Neural cell (in vitro differentiated cells): ENCODE results near the gene ALOX5AP. TPM values are rescaled to one million over a fixed set of nuclear protein-coding genes. Genes with fewer than 3 reads are reported as not detected.

Experiments
- H2AFZ ChIP-seq: fragments of 200-600, 300-800 bp; sonication (generic), shearing (Covaris generic); 2 replicates; pipeline ENCODE4 v1.6.0; 2014; ENCODE audit warnings: low read depth, mild to moderate bottlenecking, antibody characterized with exemption, low read length, moderate library complexity
- H3F3A ChIP-seq: fragments of 200-600 bp; shearing (Covaris generic); 2 replicates; pipeline ENCODE4 v1.6.1; 2016; ENCODE audit warnings: mild to moderate bottlenecking, moderate library complexity, mixed read lengths, antibody characterized with exemption, low read length; ENCODE audit not compliant: insufficient read depth, poor library complexity, severe bottlenecking
- H3K27ac ChIP-seq: fragments of 200-600, 300-800 bp; sonication (generic), shearing (Covaris generic); 2 replicates; pipeline ENCODE4 v1.5.1; 2014; ENCODE audit warnings: mild to moderate bottlenecking, low read length, moderate library complexity
- H3K27me3 ChIP-seq: fragments of 300-800, 200-600 bp; sonication (generic), shearing (Covaris generic); 2 replicates; pipeline ENCODE4 v1.6.0; 2014; ENCODE audit warnings: mild to moderate bottlenecking, low read depth, low read length, moderate library complexity; ENCODE audit not compliant: insufficient read depth
- H3K36me3 ChIP-seq: fragments of 300-800, 200-600 bp; sonication (generic), shearing (Covaris generic); 2 replicates; pipeline ENCODE4 v1.5.1; 2014; ENCODE audit warnings: mild to moderate bottlenecking, antibody characterized with exemption, low read length, moderate library complexity; ENCODE audit not compliant: insufficient read depth
- H3K4me2 ChIP-seq: fragments of 300-800, 200-600 bp; sonication (generic), shearing (Covaris generic); 2 replicates; pipeline ENCODE4 v1.6.0; 2014; ENCODE audit warnings: mild to moderate bottlenecking, low read length
- H3K4me3 ChIP-seq: fragments of 300-800, 200-600 bp; sonication (generic), shearing (Covaris generic); 2 replicates; pipeline ENCODE4 v1.5.1; 2014; ENCODE audit warnings: mild to moderate bottlenecking, low read length, moderate library complexity
- H3K79me2 ChIP-seq: fragments of 200-600 bp; shearing (Covaris generic); replicated peaks from 2 replicates; pipeline ENCODE4 v1.6.0; 2014; ENCODE audit warnings: mild to moderate bottlenecking, low read length, moderate library complexity; ENCODE audit not compliant: insufficient read depth
- H3K9ac ChIP-seq: fragments of 300-800, 200-600 bp; sonication (generic), shearing (Covaris generic); 2 replicates; pipeline ENCODE4 v1.6.1; 2016; ENCODE audit warnings: mild to moderate bottlenecking, low read length, mixed read lengths
- H3K9me2 ChIP-seq: fragments of 200-600 bp; shearing (Covaris generic); 2 replicates; pipeline ENCODE4 v1.6.1; 2016; ENCODE audit warnings: mild to moderate bottlenecking, low read length, mixed read lengths; ENCODE audit not compliant: insufficient read depth
- H3K9me3 ChIP-seq: fragments of 200-600, 300-800 bp; sonication (generic), shearing (Covaris generic); 2 replicates; pipeline ENCODE4 v1.6.1; 2016; ENCODE audit warnings: mild to moderate bottlenecking, mixed run types, low read length, moderate library complexity, mixed read lengths
- H4K20me1 ChIP-seq: fragments of 200-600 bp; shearing (Covaris generic); 2 replicates; pipeline ENCODE4 v1.6.1; 2016; ENCODE audit warnings: mild to moderate bottlenecking, mixed run types; ENCODE audit not compliant: insufficient read depth
- CTCF ChIP-seq: fragments of 450-650 bp; IDR thresholded peaks from 2 replicates; pipeline ENCODE4 v1.5.1; 2014; ENCODE audit warnings: antibody characterized with exemption, mild to moderate bottlenecking, moderate library complexity; ENCODE audit not compliant: poor library complexity, severe bottlenecking
- EP300 ChIP-seq: fragments of 450-650 bp; conservative IDR thresholded peaks from 2 replicates; pipeline ENCODE4 v1.6.1; 2014; ENCODE audit warnings: antibody characterized with exemption, mild to moderate bottlenecking, moderate library complexity; ENCODE audit not compliant: poor library complexity, severe bottlenecking
- MXI1 ChIP-seq: fragments of 450-650 bp; conservative IDR thresholded peaks from 2 replicates; pipeline ENCODE4 v1.6.1; 2014; ENCODE audit warnings: antibody characterized with exemption, mild to moderate bottlenecking; ENCODE audit not compliant: poor library complexity, severe bottlenecking
- POLR2AphosphoS5 ChIP-seq: IDR thresholded peaks from 2 replicates; pipeline ENCODE4 v1.6.1; 2012
- RAD21 ChIP-seq: fragments of 450-650 bp; conservative IDR thresholded peaks from 2 replicates; pipeline ENCODE4 v1.6.1; 2014; ENCODE audit warnings: antibody characterized with exemption, mild to moderate bottlenecking, moderate library complexity
- REST ChIP-seq: IDR thresholded peaks from 2 replicates; pipeline ENCODE4 v1.6.1; 2012; ENCODE audit warnings: borderline replicate concordance
- SMC3 ChIP-seq: fragments of 450-650 bp; conservative IDR thresholded peaks from 2 replicates; pipeline ENCODE4 v1.6.1; 2014; ENCODE audit warnings: antibody characterized with exemption, mild to moderate bottlenecking, moderate library complexity; ENCODE audit not compliant: poor library complexity
- polyA plus RNA-seq: library from polyadenylated mRNA; depleted of rRNA; stranded (reverse); fragments of >200 nt; gene quantifications from 2 replicates; pipeline ENCODE4 v1.2.3, GENCODE V29; 2014

The ALOX5AP gene
- polyA plus RNA-seq, 1 donor from 2014 or later: not detected

- no peaks in the 10 kb centered on the region for H3K79me2 ChIP-seq
- TF ChIP-seq RAD21: no peak
- TF ChIP-seq CTCF: no peak
- no peaks in the 10 kb centered on the region for H3K36me3 ChIP-seq
- H2AFZ ChIP-seq: no peak overlapping the region
- no peak overlapping the region for H3K27ac ChIP-seq
- no peaks in the 10 kb centered on the region for H3K9me3 ChIP-seq
- no peaks in the 10 kb centered on the region for H3K27me3 ChIP-seq
- H3K9ac ChIP-seq: no peak overlapping the region
- no peaks in the 10 kb centered on the region for H4K20me1 ChIP-seq
- H3K4me2 ChIP-seq: no peak overlapping the region
- H3F3A ChIP-seq: no peaks in the 10 kb centered on the region
- H3K4me3 ChIP-seq: no peak overlapping the region
- H3K9me2 ChIP-seq: no peaks in the 10 kb centered on the region
Measured at GRCh38 chr13:30785191-30785850, 50.0 kb downstream of the ALOX5AP start.

GRCh38 chr13:30786648-30787047, 51.3 kb downstream of the ALOX5AP start:
- Histone ChIP-seq H3K9me3 (no peaks in the 10 kb centered on the region), H3K9me2 (no peaks in the 10 kb centered on the region), H3F3A (no peaks in the 10 kb centered on the region), H4K20me1 (no peaks in the 10 kb centered on the region), H3K36me3 (no peaks in the 10 kb centered on the region), H3K27me3 (no peaks in the 10 kb centered on the region), H3K4me2 (no peak overlapping the region), H3K79me2 (no peaks in the 10 kb centered on the region), H3K27ac (no peak overlapping the region), H2AFZ (no peak overlapping the region), H3K4me3 (no peak overlapping the region), H3K9ac (no peak overlapping the region)
- no peak for TF ChIP-seq POLR2AphosphoS5
- no peak for TF ChIP-seq EP300

- peak overlapping the region; percentile 28 for H3K4me3 ChIP-seq
- no peaks in the 10 kb centered on the region for H3K9me2 ChIP-seq
- H3K4me2 ChIP-seq: peak overlapping the region; percentile 50
- no peaks in the 10 kb centered on the region for H3K79me2 ChIP-seq
- H3K9me3 ChIP-seq: no peaks in the 10 kb centered on the region
- H3K27ac ChIP-seq: peak overlapping the region; percentile 42
- H3K9ac ChIP-seq: no peak overlapping the region
- no peaks in the 10 kb centered on the region for H4K20me1 ChIP-seq
- H2AFZ ChIP-seq: no peak overlapping the region
- H3K36me3 ChIP-seq: no peaks in the 10 kb centered on the region
- TF ChIP-seq POLR2AphosphoS5 (no peak), RAD21 (peak; percentile 31), EP300 (peak; percentile 40), CTCF (no peak), REST (peak; percentile 92), SMC3 (peak; percentile 44), MXI1 (no peak)
- no peaks in the 10 kb centered on the region for H3K27me3 ChIP-seq
- H3F3A ChIP-seq: no peaks in the 10 kb centered on the region
Measured at GRCh38 chr13:30787738-30788525, 52.6 kb downstream of the ALOX5AP start.
